GM12878 (cell line): Measurements from ENCODE around the gene SPATA18.

Source experiments
- CREB1 ChIP-seq: IDR thresholded peaks from 2 replicates; pipeline ENCODE4 v1.6.1; 2012; ENCODE audit warnings: low read depth, mild to moderate bottlenecking, inconsistent platforms
- GABPA ChIP-seq: IDR thresholded peaks from 2 replicates; pipeline ENCODE4 v1.6.1; 2014; ENCODE audit warnings: antibody characterized with exemption, low read depth, mild to moderate bottlenecking, inconsistent platforms
- POLR2A ChIP-seq: IDR thresholded peaks from 2 replicates; pipeline ENCODE4 v1.6.1; 2011; ENCODE audit warnings: low read depth, mild to moderate bottlenecking, low read length
- RFX5 ChIP-seq: IDR thresholded peaks from 2 replicates; pipeline ENCODE4 v1.6.1; 2011; ENCODE audit warnings: low read depth, low read length, improper control_type of control experiment
- SREBF2 ChIP-seq: IDR thresholded peaks from 2 replicates; pipeline ENCODE4 v1.6.1; 2012; ENCODE audit warnings: mild to moderate bottlenecking, low read length
- TF ChIP-seq, protein P1 (sequence below), 3 experiments: IDR thresholded peaks in 2 of 3; conservative IDR thresholded peaks in 1 of 3; 2 replicates each; pipeline ENCODE4 v1.5.1; 2011; ENCODE audit warnings: low read depth in 3 of 3, low read length in 3 of 3, mild to moderate bottlenecking in 3 of 3, control low read depth in 2 of 3, moderate library complexity in 2 of 3, inconsistent platforms in 1 of 3, mixed read lengths in 1 of 3; ENCODE audit not compliant: control insufficient read depth in 2 of 3, insufficient read depth in 1 of 3; ENCODE audit errors: extremely low read depth in 1 of 3

- no peak for TF ChIP-seq GABPA
- no peak for TF ChIP-seq POLR2A
- TF ChIP-seq, protein P1, sequence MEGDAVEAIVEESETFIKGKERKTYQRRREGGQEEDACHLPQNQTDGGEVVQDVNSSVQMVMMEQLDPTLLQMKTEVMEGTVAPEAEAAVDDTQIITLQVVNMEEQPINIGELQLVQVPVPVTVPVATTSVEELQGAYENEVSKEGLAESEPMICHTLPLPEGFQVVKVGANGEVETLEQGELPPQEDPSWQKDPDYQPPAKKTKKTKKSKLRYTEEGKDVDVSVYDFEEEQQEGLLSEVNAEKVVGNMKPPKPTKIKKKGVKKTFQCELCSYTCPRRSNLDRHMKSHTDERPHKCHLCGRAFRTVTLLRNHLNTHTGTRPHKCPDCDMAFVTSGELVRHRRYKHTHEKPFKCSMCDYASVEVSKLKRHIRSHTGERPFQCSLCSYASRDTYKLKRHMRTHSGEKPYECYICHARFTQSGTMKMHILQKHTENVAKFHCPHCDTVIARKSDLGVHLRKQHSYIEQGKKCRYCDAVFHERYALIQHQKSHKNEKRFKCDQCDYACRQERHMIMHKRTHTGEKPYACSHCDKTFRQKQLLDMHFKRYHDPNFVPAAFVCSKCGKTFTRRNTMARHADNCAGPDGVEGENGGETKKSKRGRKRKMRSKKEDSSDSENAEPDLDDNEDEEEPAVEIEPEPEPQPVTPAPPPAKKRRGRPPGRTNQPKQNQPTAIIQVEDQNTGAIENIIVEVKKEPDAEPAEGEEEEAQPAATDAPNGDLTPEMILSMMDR (IDR thresholded peaks at IDR 0.05 in 2 of 3, conservative IDR thresholded peaks at IDR 0.05 in 1 of 3; ENCODE audit: control insufficient read depth in 2 of 3, extremely low read depth in 1 of 3, insufficient read depth in 1 of 3, low read depth in 3 of 3, low read length in 3 of 3): no peak
- TF ChIP-seq SREBF2: no peak
- TF ChIP-seq RFX5: no peak
- no peak for TF ChIP-seq CREB1
Observed at GRCh38 chr4:52091801-52092200, 40.7 kb downstream of the SPATA18 start.
